Endodermal cell (in vitro differentiated cells): ENCODE results near the gene ATRX. TPM values are rescaled to one million over a fixed set of nuclear protein-coding genes. Genes with fewer than 3 reads are reported as not detected.
"Not testable (repeated sequence)": the region's sequence is repeated elsewhere in the genome, so short reads cannot be mapped to it uniquely, and the experiment has no call there.

Source experiments
- DNase-seq: peaks from one replicate; pipeline ENCODE4 v3.0.0-alpha.2; 2017
- H3K27ac ChIP-seq: 2 replicates; pipeline ENCODE4 v1.5.1; 2013; ENCODE audit warnings: mild to moderate bottlenecking, low read depth, low read length, moderate library complexity
- H3K27me3 ChIP-seq: 2 replicates; pipeline ENCODE4 v1.6.1; 2013; ENCODE audit warnings: mild to moderate bottlenecking, low read length, moderate library complexity; ENCODE audit not compliant: insufficient read depth, control insufficient read depth, poor library complexity, severe bottlenecking
- H3K36me3 ChIP-seq: 2 replicates; pipeline ENCODE4 v1.7.0; 2013; ENCODE audit warnings: mild to moderate bottlenecking, low read length, moderate library complexity; ENCODE audit not compliant: control insufficient read depth, insufficient read depth
- H3K4me1 ChIP-seq: one replicate; pipeline ENCODE4 v1.7.0; 2013; ENCODE audit warnings: low read length; ENCODE audit not compliant: control insufficient read depth, insufficient read depth
- H3K4me3 ChIP-seq: 2 replicates; pipeline ENCODE4 v1.5.1; 2013; ENCODE audit warnings: mild to moderate bottlenecking, low read length, moderate library complexity
- H3K9ac ChIP-seq: 2 replicates; pipeline ENCODE4 v1.6.1; 2013; ENCODE audit warnings: mild to moderate bottlenecking, low read length, moderate library complexity; ENCODE audit not compliant: poor library complexity, severe bottlenecking; ENCODE audit errors: extremely low read depth
- H3K9me3 ChIP-seq: 2 replicates; pipeline ENCODE4 v1.6.1; 2013; ENCODE audit warnings: mild to moderate bottlenecking, low read length, moderate library complexity; ENCODE audit not compliant: control insufficient read depth
- H3K27ac Mint-ChIP-seq: 2 replicates; pipeline ENCODE4 v1.8.0; 2020; ENCODE audit warnings: mixed read lengths
- H3K27me3 Mint-ChIP-seq: 2 replicates; pipeline ENCODE4 v1.8.0; 2021; ENCODE audit warnings: mild to moderate bottlenecking, mixed read lengths; ENCODE audit not compliant: insufficient read depth
- H3K36me3 Mint-ChIP-seq: 2 replicates; pipeline ENCODE4 v1.8.0; 2020; ENCODE audit warnings: low read depth, mixed read lengths
- H3K4me1 Mint-ChIP-seq: 2 replicates; pipeline ENCODE4 v1.8.0; 2020; ENCODE audit warnings: mixed read lengths
- H3K4me3 Mint-ChIP-seq: 2 replicates; pipeline ENCODE4 v1.8.0; 2020; ENCODE audit warnings: mild to moderate bottlenecking, moderate library complexity, mixed read lengths
- H3K9me3 Mint-ChIP-seq: 2 replicates; pipeline ENCODE4 v1.8.0; 2020; ENCODE audit warnings: mild to moderate bottlenecking, mixed read lengths
- WGBS, 2 experiments: methylation state at CpG; one replicate each; pipeline versions ENCODE4 v1.1.5 to v1.1.7; 2013; ENCODE audit warnings: missing lambda C conversion rate in 2 of 2, mixed read lengths in 1 of 2; ENCODE audit not compliant: insufficient coverage in 1 of 2, insufficient read length in 1 of 2; 5-methylcytosine and 5-hydroxymethylcytosine counted together
- total RNA-seq, 2 donors: library from RNA; stranded (reverse); fragmentation: NEBNext Ultra II Directional in 1 of 2; extraction: Animal tissue kit (Norgen Biotek cat#: 25700) in 1 of 2; gene quantifications; 2 replicates in 1 of 2; 3 replicates in 1 of 2; pipeline ENCODE4 v1.2.1, GENCODE V29; 2021
- TF ChIP-seq, protein P1 (sequence below): fragments of 200-600 bp; sonication (generic); conservative IDR thresholded peaks from 2 replicates; pipeline ENCODE4 v1.5.0; 2021; ENCODE audit warnings: antibody characterized with exemption, mild to moderate bottlenecking

The ATRX gene
- total RNA-seq, 2 donors from 2014 or later: 120 to 137 TPM

DNA sequence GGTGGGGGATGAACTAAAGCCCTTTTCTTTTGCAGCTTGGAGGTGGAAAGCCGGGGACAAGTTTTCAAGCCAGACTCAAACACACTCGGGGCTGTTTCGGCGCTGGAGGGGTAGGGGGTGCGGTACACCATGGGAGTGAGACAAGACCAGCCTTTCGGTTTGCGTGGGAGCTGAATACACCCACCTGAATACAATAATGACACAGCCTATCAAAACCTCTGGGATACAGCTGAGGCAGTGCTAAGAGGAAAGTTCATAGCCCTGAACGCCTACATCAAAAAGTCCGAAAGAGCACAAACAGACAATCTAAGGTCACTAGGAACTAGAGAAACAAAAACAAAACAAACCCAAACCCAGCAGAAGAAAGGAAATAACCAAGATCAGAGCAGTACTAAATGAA lies 163.3 kb downstream of the ATRX start:
- peak overlapping the region; percentile 0 for H3K27ac Mint-ChIP-seq
- peaks cover 21% of the 10 kb centered on the region for H3K36me3 Mint-ChIP-seq
- peak overlapping the region; percentile 3 for H3K9ac ChIP-seq
- TF ChIP-seq, protein P1, sequence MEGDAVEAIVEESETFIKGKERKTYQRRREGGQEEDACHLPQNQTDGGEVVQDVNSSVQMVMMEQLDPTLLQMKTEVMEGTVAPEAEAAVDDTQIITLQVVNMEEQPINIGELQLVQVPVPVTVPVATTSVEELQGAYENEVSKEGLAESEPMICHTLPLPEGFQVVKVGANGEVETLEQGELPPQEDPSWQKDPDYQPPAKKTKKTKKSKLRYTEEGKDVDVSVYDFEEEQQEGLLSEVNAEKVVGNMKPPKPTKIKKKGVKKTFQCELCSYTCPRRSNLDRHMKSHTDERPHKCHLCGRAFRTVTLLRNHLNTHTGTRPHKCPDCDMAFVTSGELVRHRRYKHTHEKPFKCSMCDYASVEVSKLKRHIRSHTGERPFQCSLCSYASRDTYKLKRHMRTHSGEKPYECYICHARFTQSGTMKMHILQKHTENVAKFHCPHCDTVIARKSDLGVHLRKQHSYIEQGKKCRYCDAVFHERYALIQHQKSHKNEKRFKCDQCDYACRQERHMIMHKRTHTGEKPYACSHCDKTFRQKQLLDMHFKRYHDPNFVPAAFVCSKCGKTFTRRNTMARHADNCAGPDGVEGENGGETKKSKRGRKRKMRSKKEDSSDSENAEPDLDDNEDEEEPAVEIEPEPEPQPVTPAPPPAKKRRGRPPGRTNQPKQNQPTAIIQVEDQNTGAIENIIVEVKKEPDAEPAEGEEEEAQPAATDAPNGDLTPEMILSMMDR: no peak
- no peaks in the 10 kb centered on the region for H3K27me3 Mint-ChIP-seq
- DNase-seq: no peak
- WGBS, 2 experiments: 100% methylated on average over 2 of the region's 9 CpGs; no CpG with 5 or more reads in 1 of the 2 experiments
- peaks cover 20% of the 10 kb centered on the region for H3K4me1 Mint-ChIP-seq
- H3K27me3 ChIP-seq: no peaks in the 10 kb centered on the region
- no peak overlapping the region for H3K4me3 ChIP-seq
- H3K4me3 Mint-ChIP-seq: no peak overlapping the region
- H3K4me1 ChIP-seq: no peaks in the 10 kb centered on the region
- H3K36me3 ChIP-seq: peaks cover 4% of the 10 kb centered on the region
- H3K9me3 Mint-ChIP-seq: peaks cover 49% of the 10 kb centered on the region
- no peaks in the 10 kb centered on the region for H3K9me3 ChIP-seq
- no peak overlapping the region for H3K27ac ChIP-seq

DNA sequence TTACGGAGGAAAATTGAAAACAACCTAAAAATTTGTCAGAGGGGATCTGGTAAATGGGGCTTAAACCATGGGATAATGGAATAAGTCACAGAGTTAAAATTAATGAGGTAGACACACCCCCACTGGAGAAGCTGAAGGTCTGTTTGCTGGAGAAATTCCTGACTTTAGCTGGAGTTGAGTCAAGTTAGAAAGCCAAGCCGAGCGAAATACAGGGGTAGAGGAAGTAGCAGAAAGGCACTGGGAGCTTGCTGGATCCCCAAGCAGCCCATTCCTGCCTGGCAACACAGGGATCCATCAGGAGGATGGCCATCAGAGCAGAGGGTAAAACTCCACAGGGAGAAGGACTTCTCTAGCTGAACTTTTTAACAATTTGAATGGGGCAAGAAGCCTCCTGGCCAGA lies 163.8 kb downstream of the ATRX start:
- peaks cover 49% of the 10 kb centered on the region for H3K9me3 Mint-ChIP-seq
- H3K4me3 Mint-ChIP-seq: no peak overlapping the region
- H3K4me3 ChIP-seq: no peak overlapping the region
- no peaks in the 10 kb centered on the region for H3K27me3 ChIP-seq
- H3K27me3 Mint-ChIP-seq: no peaks in the 10 kb centered on the region
- H3K9me3 ChIP-seq: no peaks in the 10 kb centered on the region
- peaks cover 20% of the 10 kb centered on the region for H3K4me1 Mint-ChIP-seq
- 98% methylated on average over 3 of the region's 3 CpGs; no CpG with 5 or more reads in 1 of the 2 experiments for WGBS, 2 experiments
- DNase-seq: peak; percentile 50
- H3K27ac Mint-ChIP-seq: peak overlapping the region; percentile 0
- H3K27ac ChIP-seq: no peak overlapping the region
- peaks cover under 1% of the 10 kb centered on the region for H3K36me3 ChIP-seq
- H3K9ac ChIP-seq: peak overlapping the region; percentile 3
- no peaks in the 10 kb centered on the region for H3K4me1 ChIP-seq
- TF ChIP-seq, protein P1: no peak
- H3K36me3 Mint-ChIP-seq: peaks cover 21% of the 10 kb centered on the region

DNA sequence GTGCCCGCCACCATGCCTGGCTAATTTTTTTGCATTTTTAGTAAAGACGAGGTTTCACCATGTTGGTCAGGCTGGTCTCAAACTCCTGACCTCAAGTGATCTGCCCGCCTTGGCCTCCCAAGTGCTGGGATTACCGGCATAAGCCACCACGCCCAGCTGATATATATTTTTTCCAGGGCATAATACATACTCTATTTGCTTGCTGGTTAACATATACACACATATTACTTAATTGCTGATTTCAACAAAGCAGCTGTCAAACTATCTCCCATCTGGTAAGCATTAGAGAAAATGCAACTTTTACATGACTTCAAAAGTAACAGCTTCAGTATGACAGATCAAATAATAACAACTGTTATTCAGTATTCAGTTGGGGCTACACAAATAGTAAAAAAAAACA lies 164.6 kb downstream of the ATRX start:
- not testable (repeated sequence) for H3K9me3 ChIP-seq, H3K27me3 ChIP-seq, DNase-seq, H3K9ac ChIP-seq, H3K4me3 ChIP-seq, H3K27ac ChIP-seq, H3K36me3 ChIP-seq, H3K27ac Mint-ChIP-seq, H3K27me3 Mint-ChIP-seq, H3K4me3 Mint-ChIP-seq, H3K4me1 ChIP-seq
- H3K9me3 Mint-ChIP-seq: peaks cover 45% of the 10 kb centered on the region
- 90 to 100% methylated on average over 4 to 5 of the region's 5 CpGs for WGBS, 2 experiments
- peaks cover 18% of the 10 kb centered on the region for H3K36me3 Mint-ChIP-seq
- peaks cover 20% of the 10 kb centered on the region for H3K4me1 Mint-ChIP-seq

DNA sequence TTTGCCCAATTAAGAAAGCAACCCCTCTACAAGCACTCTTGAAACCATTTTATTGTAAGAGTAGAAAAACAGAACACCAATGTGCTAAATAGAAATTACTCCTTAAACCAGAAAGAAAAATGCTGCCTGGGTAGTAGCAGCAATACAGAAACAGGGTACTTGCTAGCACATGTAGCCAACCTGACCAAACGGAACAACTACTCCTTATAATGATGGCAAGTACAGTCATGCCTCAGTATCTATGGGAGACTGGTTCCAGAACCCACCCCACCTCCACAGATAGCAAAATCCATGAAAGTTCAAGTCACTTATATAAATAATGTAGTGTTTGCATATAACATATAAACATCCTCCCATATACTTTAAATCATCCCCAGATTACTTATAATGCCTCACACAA lies 168.8 kb downstream of the ATRX start:
- Histone ChIP-seq H3K36me3 (peaks cover 31% of the 10 kb centered on the region), H3K9ac (no peak overlapping the region), H3K27me3 (no peaks in the 10 kb centered on the region), H3K4me3 (no peak overlapping the region), H3K4me1 (no peaks in the 10 kb centered on the region), H3K27ac (no peak overlapping the region), H3K9me3 (no peaks in the 10 kb centered on the region)
- no peak overlapping the region for H3K27ac Mint-ChIP-seq
- no peaks in the 10 kb centered on the region for H3K4me1 Mint-ChIP-seq
- TF ChIP-seq, protein P1: no peak
- no CpG with 5 or more reads among the region's 1 CpG for WGBS, 2 experiments
- H3K9me3 Mint-ChIP-seq: peaks cover 28% of the 10 kb centered on the region
- no peaks in the 10 kb centered on the region for H3K27me3 Mint-ChIP-seq
- H3K4me3 Mint-ChIP-seq: no peak overlapping the region
- H3K36me3 Mint-ChIP-seq: peaks cover 22% of the 10 kb centered on the region
- DNase-seq: no peak
